Measurements from ENCODE around the gene PPP2R2C.

Gene PPP2R2C

GRCh38 chr4:6445403-6446129 is 26.8 kb downstream of the PPP2R2C start:
- TF ChIP-seq MYC (IDR thresholded peaks at IDR 0.05; ENCODE audit: low read depth, low read length), result no peak
- no peak overlapping the region for H3K4me3 ChIP-seq (ENCODE audit: low read depth, low read length)
- DNase-seq (ENCODE audit: low read depth), result no peak

- TF ChIP-seq MAX (IDR thresholded peaks at IDR 0.05; ENCODE audit: low read depth, low read length) (no peak), CTCF (IDR thresholded peaks at IDR 0.05; ENCODE audit: low read depth, low read length) (no peak), MYC (IDR thresholded peaks at IDR 0.05; ENCODE audit: low read depth, low read length) (no peak), POLR2A (IDR thresholded peaks at IDR 0.05; ENCODE audit: extremely low read depth, insufficient read length) (no peak)
- H3K4me3 ChIP-seq (ENCODE audit: low read depth, low read length), result no peak overlapping the region
- no peak for DNase-seq (ENCODE audit: low read depth)
These were observed 27.8 kb downstream of the PPP2R2C start for GRCh38 chr4:6444582-6444981.

- TF ChIP-seq CTCF (IDR thresholded peaks at IDR 0.05; ENCODE audit: low read depth, low read length), result no peak
- no peak for TF ChIP-seq MYC (IDR thresholded peaks at IDR 0.05; ENCODE audit: low read depth, low read length)
- TF ChIP-seq MAX (IDR thresholded peaks at IDR 0.05; ENCODE audit: low read depth, low read length), result no peak
- no peak for TF ChIP-seq POLR2A (IDR thresholded peaks at IDR 0.05; ENCODE audit: extremely low read depth, insufficient read length)
- DNase-seq (ENCODE audit: low read depth), result no peak
- no peak overlapping the region for H3K4me3 ChIP-seq (ENCODE audit: low read depth, low read length)
These were observed 29.1 kb downstream of the PPP2R2C start for GRCh38 chr4:6443035-6444023.

GRCh38 chr4:6442555-6442954 is 29.9 kb downstream of the PPP2R2C start:
- DNase-seq (ENCODE audit: low read depth), result no peak
- TF ChIP-seq MYC (IDR thresholded peaks at IDR 0.05; ENCODE audit: low read depth, low read length) (no peak), POLR2A (IDR thresholded peaks at IDR 0.05; ENCODE audit: extremely low read depth, insufficient read length) (no peak), CTCF (IDR thresholded peaks at IDR 0.05; ENCODE audit: low read depth, low read length) (no peak), MAX (IDR thresholded peaks at IDR 0.05; ENCODE audit: low read depth, low read length) (no peak)
- H3K4me3 ChIP-seq (ENCODE audit: low read depth, low read length), result no peak overlapping the region

- no peak for DNase-seq (ENCODE audit: low read depth)
These were observed 30.7 kb downstream of the PPP2R2C start for GRCh38 chr4:6441758-6442157.

GRCh38 chr4:6441202-6441582 is 31.2 kb downstream of the PPP2R2C start:
- no peak overlapping the region for H3K4me3 ChIP-seq (ENCODE audit: low read depth, low read length)
- no peak for DNase-seq (ENCODE audit: low read depth)
- TF ChIP-seq MAX (IDR thresholded peaks at IDR 0.05; ENCODE audit: low read depth, low read length), result no peak
- no peak for TF ChIP-seq MYC (IDR thresholded peaks at IDR 0.05; ENCODE audit: low read depth, low read length)
- no peak for TF ChIP-seq CTCF (IDR thresholded peaks at IDR 0.05; ENCODE audit: low read depth, low read length)
- no peak for TF ChIP-seq POLR2A (IDR thresholded peaks at IDR 0.05; ENCODE audit: extremely low read depth, insufficient read length)

More at GRCh38 chr4:6441758-6442157, 30.7 kb downstream of the PPP2R2C start:
- no peak overlapping the region for H3K4me3 ChIP-seq (ENCODE audit: low read depth, low read length)
- TF ChIP-seq MAX (IDR thresholded peaks at IDR 0.05; ENCODE audit: low read depth, low read length) (no peak), MYC (IDR thresholded peaks at IDR 0.05; ENCODE audit: low read depth, low read length) (no peak)

Data from NB4 (cell line).